K562 (cell line): Measurements from ENCODE around the gene AADAC. TPM values are rescaled to one million over a fixed set of nuclear protein-coding genes. Genes with fewer than 3 reads are reported as not detected.

Experiments
- DEAF1 ChIP-seq: fragments of 450-650 bp; formaldehyde crosslinking; IDR thresholded peaks from 2 replicates; pipeline ENCODE4 v1.4.0; 2020; ENCODE audit warnings: mild to moderate bottlenecking, moderate library complexity
- EHMT2 ChIP-seq: fragments of 450-650 bp; IDR thresholded peaks from 2 replicates; pipeline ENCODE4 v1.6.1; 2018; ENCODE audit warnings: antibody characterized with exemption
- FOXK2 ChIP-seq, 2 experiments: fragments of 450-650 bp; IDR thresholded peaks in 1 of 2; conservative IDR thresholded peaks in 1 of 2; 2 replicates each; pipeline ENCODE4 v1.6.1; 2016; ENCODE audit warnings: low read depth in 2 of 2, mild to moderate bottlenecking in 1 of 2
- HMGN3 ChIP-seq: IDR thresholded peaks from 2 replicates; pipeline ENCODE4 v1.6.1; 2011; ENCODE audit warnings: borderline replicate concordance, low read depth, mild to moderate bottlenecking, mixed read lengths, low read length; ENCODE audit not compliant: insufficient read length; ENCODE audit errors: extremely low read depth
- KAT8 ChIP-seq: fragments of 450-650 bp; IDR thresholded peaks from 2 replicates; pipeline ENCODE4 v1.6.1; 2016; ENCODE audit warnings: low read depth, mild to moderate bottlenecking
- NCOA2 ChIP-seq, 2 experiments: fragments of 450-650 bp; IDR thresholded peaks; 2 replicates each; pipeline ENCODE4 v1.6.1; 2018; ENCODE audit warnings: mild to moderate bottlenecking in 2 of 2, moderate library complexity in 1 of 2; ENCODE audit not compliant: partially characterized antibody in 2 of 2
- PBX2 ChIP-seq, 2 experiments: IDR thresholded peaks in 1 of 2; conservative IDR thresholded peaks in 1 of 2; 2 replicates each; pipeline ENCODE4 v1.6.1; 2016; ENCODE audit warnings: low read depth in 2 of 2, mild to moderate bottlenecking in 1 of 2, missing compliant biosample characterization in 1 of 2, missing genetic modification characterization in 1 of 2, moderate library complexity in 1 of 2
- PHF21A ChIP-seq: fragments of 450-650 bp; IDR thresholded peaks from 2 replicates; pipeline ENCODE4 v1.6.1; 2017; ENCODE audit warnings: low read depth, borderline replicate concordance
- POLR2AphosphoS5 ChIP-seq: IDR thresholded peaks from 2 replicates; pipeline ENCODE4 v1.6.1; 2011; ENCODE audit warnings: mild to moderate bottlenecking, low read depth, low read length, moderate library complexity; ENCODE audit not compliant: control insufficient read depth, insufficient read depth
- TAL1 ChIP-seq: fragments of 450-650 bp; IDR thresholded peaks from 2 replicates; pipeline ENCODE4 v1.6.1; 2016; ENCODE audit warnings: mild to moderate bottlenecking
- TCF15 ChIP-seq: fragments of 250-450 bp; sonication (Bioruptor Pico); IDR thresholded peaks from 2 replicates; pipeline ENCODE4 v1.8.0; 2022; ENCODE audit warnings: moderate library complexity, mild to moderate bottlenecking, inconsistent platforms
- UBTF ChIP-seq, 2 experiments: IDR thresholded peaks; 2 replicates each; pipeline ENCODE4 v1.6.1; 2012; ENCODE audit warnings: improper control_type of control experiment in 2 of 2, low read depth in 2 of 2, low read length in 2 of 2, borderline replicate concordance in 1 of 2
- USF2 ChIP-seq: sonication (generic); formaldehyde crosslinking; IDR thresholded peaks from 2 replicates; pipeline ENCODE4 v1.5.0; 2020; ENCODE audit warnings: missing genetic modification reagents
- ZNF143 ChIP-seq: sonication (generic); formaldehyde crosslinking; IDR thresholded peaks from 2 replicates; pipeline ENCODE4 v1.9.0; 2022; ENCODE audit warnings: mild to moderate bottlenecking, missing genetic modification reagents
- ZNF280A ChIP-seq: fragments of 450-650 bp; IDR thresholded peaks from 2 replicates; pipeline ENCODE4 v1.6.1; 2018; ENCODE audit warnings: mild to moderate bottlenecking, low read depth; ENCODE audit not compliant: partially characterized antibody
- ZNF561 ChIP-seq: fragments of 450-650 bp; formaldehyde crosslinking; conservative IDR thresholded peaks from 2 replicates; pipeline ENCODE4 v1.4.0; 2020; ENCODE audit warnings: mild to moderate bottlenecking, moderate library complexity
- polyA plus RNA-seq, 8 experiments: library from polyadenylated mRNA; depleted of rRNA in 4 of 8; stranded (reverse) in 5 of 8; unstranded in 3 of 8; fragments of >200 nt; fragmentation: Nextera tagmentation in 2 of 8; fragmentation: Illumina TruSeq in 1 of 8; extraction: Ambion mirVana in 2 of 8; extraction: Trizol in 1 of 8; gene quantifications; 2 replicates each; pipeline versions ENCODE4 v1.2.1 to v1.2.3, GENCODE V29; 2011 to 2014; ENCODE audit warnings: inconsistent platforms in 1 of 8, missing spikeins in 1 of 8
- total RNA-seq, 7 experiments: library from RNA; depleted of rRNA in 6 of 7; stranded (reverse); fragments of >200 nt in 6 of 7; fragmentation: Illumina TruSeq in 2 of 7; extraction: Trizol in 2 of 7; gene quantifications; 2 replicates each; pipeline versions ENCODE4 v1.2.1 to v1.2.3, GENCODE V29; 2011 to 2021; ENCODE audit warnings: low replicate concordance in 1 of 7

AADAC gene
- total and polyA plus RNA-seq, 9 of the 15 experiments (the other 6 are each of a cell fraction or from before 2014, with no cell fraction given): 0.47 TPM; not detected in 8

- no peak for TF ChIP-seq HMGN3
- no peak for TF ChIP-seq FOXK2 (conservative IDR thresholded peaks at IDR 0.05 in 1 of 2, IDR thresholded peaks at IDR 0.05 in 1 of 2; ENCODE audit: low read depth in 2 of 2)
- TF ChIP-seq USF2 (CRISPR knock-in tag): no peak
- no peak for TF ChIP-seq NCOA2 (IDR thresholded peaks at IDR 0.05; ENCODE audit: partially characterized antibody in 2 of 2)
- TF ChIP-seq UBTF (IDR thresholded peaks at IDR 0.05; ENCODE audit: borderline replicate concordance in 1 of 2, low read depth in 2 of 2, low read length in 2 of 2): no peak
- no peak for TF ChIP-seq DEAF1 (CRISPR knock-in tag)
- peak; percentile 64; the same call in 1 of the 2 replicates for TF ChIP-seq TAL1
- no peak for TF ChIP-seq ZNF561 (CRISPR knock-in tag)
- TF ChIP-seq PHF21A: no peak
- TF ChIP-seq ZNF143 (CRISPR knock-in tag): no peak
- TF ChIP-seq TCF15 (CRISPR knock-in tag): no peak
- no peak for TF ChIP-seq EHMT2
- TF ChIP-seq KAT8: no peak
- peak; percentile 62 for TF ChIP-seq POLR2AphosphoS5
- TF ChIP-seq PBX2 (CRISPR knock-in tag; IDR thresholded peaks at IDR 0.05; ENCODE audit: low read depth): no peak
- TF ChIP-seq PBX2 (tag; conservative IDR thresholded peaks at IDR 0.05; ENCODE audit: low read depth): no peak
- no peak for TF ChIP-seq ZNF280A
Observed at GRCh38 chr3:151852074-151852811, 38.3 kb downstream of the AADAC start (continued).
